Progenitor cell of endocrine pancreas (in vitro differentiated cells): ENCODE results near the gene RBBP5. TPM values are rescaled to one million over a fixed set of nuclear protein-coding genes. Genes with fewer than 3 reads are reported as not detected.

ENCODE experiments used
- DNase-seq: peaks from one replicate; pipeline ENCODE4 v3.0.0; 2021; ENCODE audit warnings: low spot score; ENCODE audit not compliant: unreplicated experiment
- H3K27ac Mint-ChIP-seq: 2 replicates; pipeline ENCODE4 v1.8.0; 2021; ENCODE audit warnings: mild to moderate bottlenecking, moderate library complexity, mixed read lengths
- H3K27me3 Mint-ChIP-seq: 2 replicates; pipeline ENCODE4 v1.8.0; 2021; ENCODE audit warnings: mixed read lengths
- H3K36me3 Mint-ChIP-seq: 2 replicates; pipeline ENCODE4 v1.8.0; 2022; ENCODE audit warnings: mixed read lengths; ENCODE audit not compliant: insufficient read depth
- H3K4me1 Mint-ChIP-seq: 2 replicates; pipeline ENCODE4 v1.8.0; 2021; ENCODE audit warnings: low read depth, mixed read lengths
- H3K4me3 Mint-ChIP-seq: 2 replicates; pipeline ENCODE4 v1.8.0; 2021; ENCODE audit warnings: low read depth, mild to moderate bottlenecking, moderate library complexity, mixed read lengths
- H3K9me3 Mint-ChIP-seq: 2 replicates; pipeline ENCODE4 v1.8.0; 2021; ENCODE audit warnings: low read depth, mixed read lengths
- CTCF ChIP-seq: fragments of 200-600 bp; sonication (generic); IDR thresholded peaks from one replicate; pipeline ENCODE4 v1.5.0; 2021; ENCODE audit warnings: antibody characterized with exemption, mild to moderate bottlenecking; ENCODE audit not compliant: unreplicated experiment
- total RNA-seq: library from RNA; stranded (reverse); gene quantifications from 2 replicates; pipeline ENCODE4 v1.2.1, GENCODE V29; 2021

Gene RBBP5
- total RNA-seq, 1 donor from 2014 or later = 20.9 TPM

DNA sequence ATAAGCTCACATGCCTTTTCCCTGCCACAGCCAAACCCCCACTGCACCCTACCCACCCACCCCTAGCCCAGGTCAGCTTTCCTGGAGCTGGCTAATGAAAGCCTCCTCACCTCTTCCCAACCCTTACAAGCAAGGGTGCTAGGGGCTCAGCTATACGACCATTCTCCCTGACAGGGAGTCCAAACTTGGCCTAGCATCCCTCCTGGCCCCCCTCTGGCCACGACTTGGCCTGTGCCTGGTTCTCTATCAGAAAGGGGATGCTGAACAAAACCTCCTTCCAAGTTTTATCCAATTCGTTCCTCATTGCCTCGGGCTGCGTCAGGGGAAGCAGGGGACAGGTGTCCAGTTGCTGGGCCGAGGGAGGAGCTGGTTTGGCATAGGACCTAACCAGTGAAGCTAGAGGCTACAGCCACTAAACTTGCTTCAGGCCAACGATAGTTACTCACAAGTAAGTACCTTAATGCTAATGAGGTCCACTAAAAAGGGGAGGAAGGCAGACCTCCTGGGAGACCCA is 46.1 kb downstream of the RBBP5 start:
- Mint-ChIP-seq H3K36me3 (no peaks in the 10 kb centered on the region), H3K27ac (no peak overlapping the region), H3K4me3 (no peak overlapping the region), H3K27me3 (no peaks in the 10 kb centered on the region), H3K4me1 (no peaks in the 10 kb centered on the region), H3K9me3 (no peaks in the 10 kb centered on the region)
- TF ChIP-seq CTCF = no peak
- no peak for DNase-seq

- Mint-ChIP-seq H3K4me3 (no peak overlapping the region), H3K36me3 (no peaks in the 10 kb centered on the region), H3K27ac (no peak overlapping the region), H3K27me3 (no peaks in the 10 kb centered on the region), H3K9me3 (no peaks in the 10 kb centered on the region), H3K4me1 (no peaks in the 10 kb centered on the region)
- TF ChIP-seq CTCF = no peak
- no peak for DNase-seq
These were observed 47.3 kb downstream of the RBBP5 start for GRCh38 chr1:205074513-205074912.

- Mint-ChIP-seq H3K36me3 (no peaks in the 10 kb centered on the region), H3K4me3 (no peak overlapping the region), H3K9me3 (no peaks in the 10 kb centered on the region), H3K27me3 (no peaks in the 10 kb centered on the region), H3K27ac (no peak overlapping the region), H3K4me1 (no peaks in the 10 kb centered on the region)
- no peak for DNase-seq
- no peak for TF ChIP-seq CTCF
These were observed 47.7 kb downstream of the RBBP5 start for GRCh38 chr1:205074084-205074483.

GRCh38 chr1:205073511-205073910 is 48.3 kb downstream of the RBBP5 start:
- no peak overlapping the region for H3K27ac Mint-ChIP-seq
- no peak for TF ChIP-seq CTCF
- no peak overlapping the region for H3K4me3 Mint-ChIP-seq
- H3K9me3 Mint-ChIP-seq = no peaks in the 10 kb centered on the region
- no peaks in the 10 kb centered on the region for H3K4me1 Mint-ChIP-seq
- H3K27me3 Mint-ChIP-seq = no peaks in the 10 kb centered on the region
- no peaks in the 10 kb centered on the region for H3K36me3 Mint-ChIP-seq
- no peak for DNase-seq

- Mint-ChIP-seq H3K4me1 (no peaks in the 10 kb centered on the region), H3K27me3 (no peaks in the 10 kb centered on the region), H3K4me3 (no peak overlapping the region), H3K36me3 (no peaks in the 10 kb centered on the region), H3K27ac (no peak overlapping the region), H3K9me3 (no peaks in the 10 kb centered on the region)
- no peak for TF ChIP-seq CTCF
- DNase-seq = no peak
These were observed 48.9 kb downstream of the RBBP5 start for GRCh38 chr1:205072881-205073280.
